Caco-2 (cell line): ENCODE measurements around the gene RBM20. TPM values are rescaled to one million over a fixed set of nuclear protein-coding genes. Genes with fewer than 3 reads are reported as not detected.

Experiments
- BruUV-seq: library from RNA; stranded (reverse); fragments of 400-500 nt; replicated peaks from 2 replicates; lab custom pipeline; 2021; lab: Mats Ljungman, UMichigan
- CTCF ChIA-PET: fragments of 300-600 bp; sonication (Branson Sonifier 250); formaldehyde crosslinking; loops from one replicate; lab custom pipeline; 2022; ENCODE audit warnings: antibody characterized with exemption; lab: Charles Lee
- POLR2A ChIA-PET: fragments of 300-600 bp; sonication (Branson Sonifier 250); formaldehyde crosslinking; loops from one replicate; lab custom pipeline; 2022; ENCODE audit warnings: antibody characterized with exemption; lab: Charles Lee
- DNase-seq, 2 experiments: peaks; one replicate each; pipeline versions ENCODE4 v3.0.0 to v3.0.0-alpha.2; 2020 to 2022
- H3K27me3 ChIP-seq: replicated peaks from 2 replicates; pipeline ENCODE4 v1.6.0; 2011; ENCODE audit warnings: low read length; ENCODE audit not compliant: control insufficient read depth, insufficient read depth
- H3K36me3 ChIP-seq: 2 replicates; pipeline ENCODE4 v1.5.1; 2011; ENCODE audit warnings: low read length; ENCODE audit not compliant: control insufficient read depth, insufficient read depth
- H3K4me1 ChIP-seq: fragments of 250-450 bp; sonication (Bioruptor Pico); 2 replicates; pipeline ENCODE4 v1.5.1; 2020; ENCODE audit warnings: mild to moderate bottlenecking
- H3K4me3 ChIP-seq: 2 replicates; pipeline ENCODE4 v1.5.1; 2011; ENCODE audit warnings: low read depth, mild to moderate bottlenecking, control low read depth, low read length
- H3K9me3 ChIP-seq: fragments of 250-450 bp; sonication (Bioruptor Pico); 2 replicates; pipeline ENCODE4 v1.5.1; 2020; ENCODE audit warnings: mild to moderate bottlenecking, moderate library complexity
- H3K27ac Mint-ChIP-seq: one replicate; pipeline ENCODE4 v1.8.0; 2022; ENCODE audit warnings: mixed read lengths; ENCODE audit not compliant: unreplicated experiment
- H3K27me3 Mint-ChIP-seq: one replicate; pipeline ENCODE4 v1.8.0; 2022; ENCODE audit warnings: mixed read lengths; ENCODE audit not compliant: insufficient read depth, unreplicated experiment
- H3K36me3 Mint-ChIP-seq: one replicate; pipeline ENCODE4 v1.8.0; 2022; ENCODE audit warnings: mild to moderate bottlenecking, mixed read lengths; ENCODE audit not compliant: insufficient read depth, unreplicated experiment
- H3K4me1 Mint-ChIP-seq: one replicate; pipeline ENCODE4 v1.8.0; 2022; ENCODE audit warnings: low read depth, mixed read lengths; ENCODE audit not compliant: unreplicated experiment
- H3K4me3 Mint-ChIP-seq: one replicate; pipeline ENCODE4 v1.8.0; 2022; ENCODE audit warnings: mild to moderate bottlenecking, moderate library complexity, mixed read lengths; ENCODE audit not compliant: unreplicated experiment
- H3K9me3 Mint-ChIP-seq: one replicate; pipeline ENCODE4 v1.8.0; 2022; ENCODE audit warnings: mixed read lengths; ENCODE audit not compliant: unreplicated experiment
- intact Hi-C: fragments of 100-400 bp; cut with micrococcal nuclease; formaldehyde crosslinking; loops from one replicate; pipeline ENCODE4 v1.10.0; 2022; ENCODE audit not compliant: unreplicated experiment
- total RNA-seq: library from RNA; stranded (reverse); gene quantifications from 2 replicates; pipeline ENCODE4 v1.2.3, GENCODE V29; 2022
- TF ChIP-seq, protein P1 (sequence below), 2 experiments: fragments of 200-600 bp in 1 of 2; IDR thresholded peaks; 1 replicate in 1 of 2; 2 replicates in 1 of 2; pipeline versions ENCODE4 v1.5.1 to v1.8.0; 2011 to 2022; ENCODE audit warnings: antibody characterized with exemption in 1 of 2, control low read depth in 1 of 2, inconsistent platforms in 1 of 2, low read depth in 1 of 2, low read length in 1 of 2, mild to moderate bottlenecking in 1 of 2, moderate library complexity in 1 of 2; ENCODE audit not compliant: insufficient read depth in 1 of 2, severe bottlenecking in 1 of 2, unreplicated experiment in 1 of 2

RBM20 gene
- total RNA-seq, 1 experiment from 2014 or later: 0.36 TPM

- ChIA-PET CTCF (no interaction called here), POLR2A (no interaction called here)
- Mint-ChIP-seq H3K27ac (no peak overlapping the region), H3K36me3 (no peaks in the 10 kb centered on the region), H3K9me3 (no peaks in the 10 kb centered on the region), H3K27me3 (no peaks in the 10 kb centered on the region), H3K4me1 (no peaks in the 10 kb centered on the region), H3K4me3 (no peak overlapping the region)
- Histone ChIP-seq H3K4me1 (peaks cover 3% of the 10 kb centered on the region; the same call in 1 of the 2 replicates), H3K36me3 (no peaks in the 10 kb centered on the region), H3K4me3 (no peak overlapping the region), H3K27me3 (no peaks in the 10 kb centered on the region), H3K9me3 (no peaks in the 10 kb centered on the region)
- BruUV-seq: no TSS peak
- intact Hi-C loops: no loop called here
- no peak for DNase-seq
- TF ChIP-seq, protein P1, sequence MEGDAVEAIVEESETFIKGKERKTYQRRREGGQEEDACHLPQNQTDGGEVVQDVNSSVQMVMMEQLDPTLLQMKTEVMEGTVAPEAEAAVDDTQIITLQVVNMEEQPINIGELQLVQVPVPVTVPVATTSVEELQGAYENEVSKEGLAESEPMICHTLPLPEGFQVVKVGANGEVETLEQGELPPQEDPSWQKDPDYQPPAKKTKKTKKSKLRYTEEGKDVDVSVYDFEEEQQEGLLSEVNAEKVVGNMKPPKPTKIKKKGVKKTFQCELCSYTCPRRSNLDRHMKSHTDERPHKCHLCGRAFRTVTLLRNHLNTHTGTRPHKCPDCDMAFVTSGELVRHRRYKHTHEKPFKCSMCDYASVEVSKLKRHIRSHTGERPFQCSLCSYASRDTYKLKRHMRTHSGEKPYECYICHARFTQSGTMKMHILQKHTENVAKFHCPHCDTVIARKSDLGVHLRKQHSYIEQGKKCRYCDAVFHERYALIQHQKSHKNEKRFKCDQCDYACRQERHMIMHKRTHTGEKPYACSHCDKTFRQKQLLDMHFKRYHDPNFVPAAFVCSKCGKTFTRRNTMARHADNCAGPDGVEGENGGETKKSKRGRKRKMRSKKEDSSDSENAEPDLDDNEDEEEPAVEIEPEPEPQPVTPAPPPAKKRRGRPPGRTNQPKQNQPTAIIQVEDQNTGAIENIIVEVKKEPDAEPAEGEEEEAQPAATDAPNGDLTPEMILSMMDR (IDR thresholded peaks at IDR 0.05; ENCODE audit: insufficient read depth in 1 of 2, low read depth in 1 of 2, low read length in 1 of 2, severe bottlenecking in 1 of 2, unreplicated experiment in 1 of 2): no peak
Measured at GRCh38 chr10:110709964-110710587, 65.9 kb downstream of the RBM20 start.

DNA sequence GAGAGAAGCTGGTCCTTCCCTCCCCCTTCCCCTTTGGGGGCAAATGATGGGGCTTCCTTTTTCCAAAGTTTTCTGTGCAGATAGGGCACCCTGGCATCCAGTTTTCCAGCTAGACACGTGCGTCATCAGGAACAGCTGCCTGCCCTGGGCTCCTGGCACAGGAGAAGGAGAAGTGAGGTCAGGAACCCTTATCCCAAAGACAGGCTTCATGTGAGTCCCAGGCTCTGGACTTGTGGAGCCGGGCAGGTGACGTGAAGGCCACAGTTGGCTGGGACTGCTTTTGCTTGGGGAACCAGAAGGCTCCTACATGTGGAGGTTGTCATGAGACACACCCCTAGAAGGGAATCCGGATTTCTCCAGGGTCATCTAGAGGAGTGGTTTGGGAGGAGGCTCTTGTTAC is 66.5 kb downstream of the RBM20 start:
- Histone ChIP-seq H3K4me1 (peaks cover 3% of the 10 kb centered on the region; the same call in 1 of the 2 replicates), H3K36me3 (no peaks in the 10 kb centered on the region), H3K27me3 (no peaks in the 10 kb centered on the region), H3K9me3 (no peaks in the 10 kb centered on the region), H3K4me3 (no peak overlapping the region)
- no peaks in the 10 kb centered on the region for H3K27me3 Mint-ChIP-seq
- H3K4me3 Mint-ChIP-seq: no peak overlapping the region
- no TSS peak for BruUV-seq
- no peak overlapping the region for H3K27ac Mint-ChIP-seq
- POLR2A ChIA-PET: no interaction called here
- H3K4me1 Mint-ChIP-seq: no peaks in the 10 kb centered on the region
- TF ChIP-seq, protein P1 (IDR thresholded peaks at IDR 0.05; ENCODE audit: insufficient read depth in 1 of 2, low read depth in 1 of 2, low read length in 1 of 2, severe bottlenecking in 1 of 2, unreplicated experiment in 1 of 2): no peak
- no peaks in the 10 kb centered on the region for H3K9me3 Mint-ChIP-seq
- DNase-seq: no peak
- CTCF ChIA-PET: no interaction called here
- intact Hi-C loops: no loop called here
- H3K36me3 Mint-ChIP-seq: no peaks in the 10 kb centered on the region

DNA sequence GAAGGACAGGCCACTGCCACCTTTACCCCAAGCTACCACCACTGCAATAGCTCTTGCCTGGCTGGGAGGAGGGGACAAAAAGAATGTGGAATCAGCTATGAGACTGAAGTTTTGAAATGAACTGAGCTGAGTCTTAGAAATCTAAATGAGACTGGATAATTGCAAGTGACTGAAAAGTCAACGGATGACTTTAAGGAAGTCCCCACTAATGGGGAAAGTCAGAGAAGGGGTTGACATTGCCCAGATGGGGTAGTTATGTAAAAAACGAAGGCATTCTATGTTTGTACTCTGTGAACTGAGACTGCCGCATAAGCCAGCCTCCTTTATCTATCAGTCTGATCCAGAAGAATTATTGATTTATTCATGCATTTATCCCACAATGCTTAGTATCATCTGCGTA is 67.2 kb downstream of the RBM20 start:
- H3K4me1 Mint-ChIP-seq: no peaks in the 10 kb centered on the region
- H3K36me3 Mint-ChIP-seq: no peaks in the 10 kb centered on the region
- no peaks in the 10 kb centered on the region for H3K9me3 ChIP-seq
- no peak for DNase-seq
- no TSS peak for BruUV-seq
- H3K36me3 ChIP-seq: no peaks in the 10 kb centered on the region
- peaks cover 3% of the 10 kb centered on the region; the same call in 1 of the 2 replicates for H3K4me1 ChIP-seq
- POLR2A ChIA-PET: no interaction called here
- intact Hi-C loops: no loop called here
- no peak overlapping the region for H3K27ac Mint-ChIP-seq
- H3K9me3 Mint-ChIP-seq: no peaks in the 10 kb centered on the region
- H3K4me3 ChIP-seq: no peak overlapping the region
- TF ChIP-seq, protein P1 (IDR thresholded peaks at IDR 0.05; ENCODE audit: insufficient read depth in 1 of 2, low read depth in 1 of 2, low read length in 1 of 2, severe bottlenecking in 1 of 2, unreplicated experiment in 1 of 2): no peak
- H3K4me3 Mint-ChIP-seq: no peak overlapping the region
- H3K27me3 Mint-ChIP-seq: no peaks in the 10 kb centered on the region
- CTCF ChIA-PET: no interaction called here
- no peaks in the 10 kb centered on the region for H3K27me3 ChIP-seq
